ENCODE results near the gene PPM1H.
A peak's percentile ranks its signal among the peaks of the same experiment; 100 is the strongest.
"Not testable (repeated sequence)": the region's sequence is repeated elsewhere in the genome, so short reads cannot be mapped to it uniquely, and the experiment has no call there.

Gene PPM1H

DNA sequence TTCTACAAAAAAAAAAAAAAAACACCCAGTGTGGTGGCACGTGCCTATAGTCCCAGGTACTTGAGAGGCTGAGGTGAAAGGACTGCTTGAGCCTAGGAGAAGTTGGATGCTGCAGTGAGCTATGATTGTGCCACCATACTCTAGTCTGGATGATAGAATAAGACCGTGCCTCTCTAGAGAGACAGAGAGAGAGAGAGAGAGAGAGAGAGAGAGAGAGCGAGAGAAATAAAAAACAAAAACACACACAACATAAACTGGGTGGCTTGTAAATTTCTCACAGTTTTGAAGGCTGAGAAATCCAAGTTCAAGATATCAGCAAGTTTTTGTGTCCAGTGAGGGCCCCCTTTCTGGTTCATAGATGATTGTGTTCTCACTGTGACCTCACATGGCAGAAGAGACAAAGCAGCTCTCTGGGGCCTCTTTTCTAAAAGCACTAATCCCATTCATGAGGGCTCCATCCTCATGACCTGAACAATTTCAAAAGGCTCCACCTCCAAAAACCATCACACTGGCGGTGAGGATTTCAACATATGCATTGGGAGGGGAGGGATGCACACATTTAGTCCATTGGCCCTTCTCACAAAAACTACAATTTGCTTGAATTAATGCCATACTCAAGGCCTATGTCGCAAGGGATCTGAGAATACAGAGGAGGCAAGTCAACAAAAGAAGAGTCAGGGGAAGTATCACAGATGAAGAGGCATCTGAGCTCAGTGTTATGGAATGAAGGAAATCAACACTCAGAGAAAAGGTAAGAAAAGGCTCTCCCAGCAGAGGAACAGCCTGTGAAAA, 94.9 kb downstream of the PPM1H start:
- DNase-seq, result no peak

DNA sequence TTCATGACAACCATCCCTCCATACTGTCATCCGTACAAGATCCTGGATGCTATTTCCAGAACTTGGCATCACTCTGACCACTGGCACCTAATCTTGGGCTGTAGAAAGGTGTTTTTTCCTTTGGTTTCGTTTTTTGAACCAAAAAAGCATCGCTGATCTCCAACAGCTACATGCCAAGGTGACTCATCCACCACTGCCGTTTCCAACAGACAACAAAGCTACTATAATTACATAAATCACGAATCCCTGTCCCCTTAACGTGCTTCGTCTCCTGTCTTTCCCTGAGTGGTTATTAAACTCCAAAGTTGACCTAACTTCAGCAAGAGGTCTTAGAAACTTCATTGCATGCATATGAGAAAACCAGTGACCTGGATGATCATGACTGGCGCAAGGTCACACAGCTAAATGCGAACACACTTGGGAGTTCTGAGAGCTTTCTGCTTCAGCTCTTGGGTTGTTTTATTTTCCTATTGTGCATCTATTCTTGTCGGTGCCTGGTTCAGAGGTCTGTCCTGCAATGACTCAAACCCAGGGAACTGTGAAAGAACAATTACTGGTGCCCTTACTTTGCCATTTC, 99.9 kb downstream of the PPM1H start:
- no peak for DNase-seq

DNA sequence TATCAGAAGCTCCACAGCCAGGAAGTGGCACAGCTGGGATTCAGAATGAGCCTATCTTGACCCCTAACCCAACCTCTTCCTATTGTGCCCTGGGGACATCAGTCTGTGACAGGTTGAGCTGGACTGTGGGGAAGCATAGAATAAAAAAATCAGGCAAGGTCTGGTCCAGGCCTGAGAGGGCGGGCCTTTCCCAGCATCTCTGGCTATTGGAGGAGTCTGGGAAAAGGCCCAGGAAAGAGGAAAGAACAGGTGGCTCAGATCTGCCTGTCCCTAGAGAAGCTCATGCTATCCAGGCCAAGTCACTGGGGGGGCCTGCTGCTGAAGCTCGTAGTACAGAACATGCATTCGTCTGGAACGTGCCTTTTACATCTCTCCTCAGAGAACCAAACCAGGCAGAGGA, 100.5 kb downstream of the PPM1H start:
- peak in 1 of 56 donors; percentile 15 for DNase-seq

DNA sequence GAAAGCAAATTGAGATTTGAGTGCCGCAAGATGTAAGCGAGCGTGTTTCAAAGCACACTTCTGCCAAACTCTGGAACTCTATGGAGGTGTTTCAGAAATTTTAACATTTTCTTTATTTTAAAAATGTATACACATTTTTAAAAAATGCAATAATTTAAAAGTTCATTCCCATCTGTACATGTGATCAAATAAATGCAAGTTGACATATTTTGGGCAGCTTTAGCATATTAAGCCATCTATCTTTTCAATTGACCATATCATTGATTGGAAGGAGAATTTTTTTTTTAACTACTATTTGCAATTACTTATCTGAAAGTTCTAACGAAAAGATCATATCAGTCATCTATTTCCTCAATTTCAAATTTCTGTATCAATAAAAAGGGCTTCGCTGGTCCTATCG, 101.3 kb downstream of the PPM1H start:
- no peak for DNase-seq

DNA sequence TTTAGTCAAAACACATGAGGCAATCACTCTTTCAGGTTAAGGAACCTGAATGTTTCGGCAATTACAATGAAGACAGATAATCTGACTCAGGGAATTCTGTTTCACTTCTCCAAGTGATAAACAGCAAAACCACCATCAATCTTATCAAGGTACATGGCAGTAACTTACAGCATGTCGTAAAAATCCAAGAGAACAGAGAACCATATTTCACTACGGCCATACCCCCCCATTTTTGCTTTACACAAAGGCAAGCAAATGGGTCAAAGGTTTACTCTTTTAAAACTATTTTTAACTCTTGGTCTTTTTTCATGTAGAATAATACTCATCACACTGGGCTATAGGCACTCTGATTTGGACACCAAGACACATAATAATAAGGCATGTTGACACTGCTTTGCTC, 102.4 kb downstream of the PPM1H start:
- DNase-seq, result no peak

DNA sequence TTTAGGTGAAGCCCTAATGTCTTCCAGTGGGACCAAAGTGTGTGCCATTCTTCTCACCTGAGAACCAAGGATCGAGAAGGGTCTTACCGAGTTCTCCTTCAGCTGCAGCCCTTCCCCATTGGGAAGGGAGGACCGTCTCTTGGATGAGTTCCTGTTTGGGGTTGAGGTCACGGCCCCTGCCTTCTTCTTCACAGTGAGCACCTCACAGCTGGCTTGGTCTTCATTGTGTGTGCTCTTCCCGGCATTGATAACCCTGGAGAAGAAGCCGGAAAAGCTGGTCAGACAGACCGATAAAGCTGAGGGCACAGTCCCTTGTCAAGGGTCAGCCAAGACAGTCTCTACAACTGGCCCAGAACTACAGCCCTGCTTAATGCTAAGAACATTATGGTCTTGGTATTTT, 102.9 kb downstream of the PPM1H start:
- no peak for DNase-seq

DNA sequence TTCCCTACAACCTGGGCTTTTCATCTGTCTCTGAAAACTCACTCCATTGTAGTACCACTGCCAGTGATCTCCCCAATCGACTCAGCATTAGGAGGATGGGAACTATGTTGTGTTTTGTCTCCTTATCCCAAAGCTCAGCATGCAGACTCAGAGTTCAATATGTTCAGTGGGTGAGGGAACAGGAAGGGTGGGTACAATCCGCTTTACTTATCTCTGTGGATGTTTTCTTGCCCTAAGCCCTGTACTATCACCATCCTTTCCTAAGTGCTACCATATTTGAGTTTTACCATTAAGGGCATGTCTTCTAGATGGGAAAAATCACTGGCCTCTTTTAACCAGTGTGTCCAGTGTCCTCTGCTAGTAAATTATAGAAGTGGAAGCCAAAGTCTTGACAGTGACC, 107.1 kb downstream of the PPM1H start:
- no peak for DNase-seq

DNA sequence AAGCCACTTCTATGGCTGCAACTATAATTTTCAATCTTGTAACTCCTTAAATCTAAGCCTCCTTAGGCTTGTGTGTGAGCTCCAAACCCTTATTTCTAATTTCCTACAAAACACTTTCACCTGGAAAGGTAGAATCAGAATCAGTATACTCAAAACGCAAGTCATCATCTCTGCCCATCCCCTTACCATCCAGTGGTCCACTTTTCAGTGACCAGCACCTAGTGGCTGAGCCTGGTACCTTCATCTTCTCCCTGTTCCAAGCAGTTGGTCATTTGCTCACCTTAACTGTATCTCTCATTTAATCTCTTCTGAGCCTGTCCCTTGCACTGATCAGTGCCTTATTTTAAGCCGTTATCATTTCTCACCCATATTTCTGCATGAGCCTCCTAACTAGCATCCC, 107.9 kb downstream of the PPM1H start:
- DNase-seq, result no peak

DNA sequence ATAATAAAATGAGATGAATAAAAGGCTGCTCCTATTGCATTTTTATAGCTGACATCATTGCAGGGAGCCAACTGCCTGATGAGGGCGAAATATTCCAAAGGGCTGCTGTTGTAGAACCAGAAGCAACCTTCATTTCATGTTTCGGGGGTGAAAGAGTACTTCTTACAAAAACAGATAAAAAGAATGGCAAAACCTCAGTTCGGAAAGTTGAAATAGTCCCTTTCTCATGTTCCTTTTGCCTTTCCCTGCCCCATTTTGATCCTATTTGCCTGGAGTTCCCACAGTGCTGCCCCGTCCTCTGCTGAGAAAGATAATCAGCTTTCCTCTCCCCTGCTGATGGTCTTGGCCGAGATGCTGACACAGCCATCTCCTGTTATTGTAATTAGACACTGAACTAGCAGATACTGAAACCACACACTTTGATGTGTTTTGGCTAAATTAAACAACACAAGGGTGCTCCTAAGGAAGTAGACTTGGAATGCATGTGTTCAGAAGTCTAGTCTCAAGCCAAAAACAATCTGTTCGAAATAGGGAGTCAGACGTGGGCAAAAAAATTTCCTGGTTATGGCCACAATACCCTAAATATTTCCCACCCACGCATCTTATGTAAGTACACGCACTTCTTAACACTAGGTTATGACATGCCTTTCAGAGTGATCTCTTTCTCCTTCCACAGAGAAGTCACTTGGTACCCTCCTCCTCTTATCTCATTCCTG, 117.2 kb downstream of the PPM1H start:
- peak in 25 of 56 donors; percentile 8 to 70 (median 26) for DNase-seq

DNA sequence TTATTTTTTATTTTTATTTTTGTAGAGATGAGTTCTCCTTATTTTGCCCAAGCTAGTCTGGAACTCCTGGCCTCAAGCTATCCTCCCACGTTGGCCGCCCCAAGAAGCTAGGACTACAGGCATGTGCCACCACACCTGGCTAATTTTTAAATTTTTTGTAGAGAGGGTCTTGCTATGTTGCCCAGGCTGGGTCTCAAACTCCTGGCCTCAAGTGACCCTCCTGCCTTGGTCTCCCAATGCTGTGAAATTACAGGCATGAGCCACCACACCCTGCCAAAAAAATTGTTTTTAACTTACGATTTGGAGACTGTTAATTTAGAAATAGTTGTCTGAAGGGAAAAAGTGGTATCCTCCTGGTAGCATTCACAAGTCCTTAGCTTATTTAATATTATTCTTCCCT, 120.7 kb downstream of the PPM1H start:
- no peak for DNase-seq

DNA sequence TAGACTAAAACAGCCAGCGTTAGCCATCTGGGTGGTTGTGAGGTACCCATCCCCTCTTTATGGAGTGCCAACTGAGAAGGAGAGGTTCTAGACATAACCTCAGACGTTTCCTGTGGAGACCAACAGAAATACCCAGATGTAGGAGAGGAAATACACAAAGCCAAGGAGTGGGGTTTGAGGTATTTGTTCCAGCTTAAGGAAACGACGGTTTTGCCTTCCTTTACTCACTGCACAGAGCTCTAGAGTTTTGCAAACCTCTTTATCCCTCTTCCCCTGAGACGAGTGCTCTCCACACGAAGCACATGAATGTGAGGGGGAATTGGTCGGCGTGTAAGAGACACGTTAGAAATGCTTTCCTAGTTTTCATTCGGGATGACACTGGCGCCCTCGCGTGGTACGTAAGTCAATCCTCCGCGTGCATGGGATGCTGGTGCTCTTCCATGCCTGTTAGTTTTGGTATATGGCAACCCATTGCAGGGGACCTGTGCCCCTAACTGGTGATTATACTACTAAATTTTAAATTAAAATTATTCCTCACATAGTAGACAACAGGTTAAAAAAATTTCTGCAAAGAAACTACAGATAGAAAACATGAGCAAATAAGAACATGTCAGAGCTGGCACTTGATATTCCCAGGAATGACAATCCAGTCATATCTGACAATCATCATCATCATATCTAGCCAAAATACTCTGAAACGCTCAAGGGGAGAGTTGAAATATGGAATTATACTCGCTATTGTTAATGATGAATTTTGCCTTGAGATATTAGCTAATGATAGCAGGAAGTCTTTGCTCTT, 121.7 kb downstream of the PPM1H start:
- DNase-seq, result peak in 33 of 56 donors; percentile 13 to 83 (median 45)

DNA sequence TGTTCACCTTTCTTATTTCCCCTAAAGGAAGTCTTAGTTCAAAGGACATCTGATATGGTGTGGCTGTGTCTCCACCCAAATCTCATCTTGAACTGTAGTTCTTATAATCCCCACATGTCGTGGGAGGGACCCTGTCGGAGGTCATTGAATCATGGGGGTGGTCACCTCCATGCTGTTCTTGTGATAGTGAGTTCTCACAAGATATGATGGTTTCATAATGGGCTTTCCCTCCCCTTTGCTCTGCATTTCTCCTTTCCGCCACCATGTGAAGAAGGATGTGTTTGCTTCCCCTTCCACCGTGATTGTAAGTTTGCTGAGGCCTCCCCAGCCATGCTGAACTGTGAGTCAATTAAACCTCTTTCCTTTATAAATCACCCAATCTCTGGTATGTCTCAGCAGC, 123.5 kb downstream of the PPM1H start:
- not testable (repeated sequence) for DNase-seq

DNA sequence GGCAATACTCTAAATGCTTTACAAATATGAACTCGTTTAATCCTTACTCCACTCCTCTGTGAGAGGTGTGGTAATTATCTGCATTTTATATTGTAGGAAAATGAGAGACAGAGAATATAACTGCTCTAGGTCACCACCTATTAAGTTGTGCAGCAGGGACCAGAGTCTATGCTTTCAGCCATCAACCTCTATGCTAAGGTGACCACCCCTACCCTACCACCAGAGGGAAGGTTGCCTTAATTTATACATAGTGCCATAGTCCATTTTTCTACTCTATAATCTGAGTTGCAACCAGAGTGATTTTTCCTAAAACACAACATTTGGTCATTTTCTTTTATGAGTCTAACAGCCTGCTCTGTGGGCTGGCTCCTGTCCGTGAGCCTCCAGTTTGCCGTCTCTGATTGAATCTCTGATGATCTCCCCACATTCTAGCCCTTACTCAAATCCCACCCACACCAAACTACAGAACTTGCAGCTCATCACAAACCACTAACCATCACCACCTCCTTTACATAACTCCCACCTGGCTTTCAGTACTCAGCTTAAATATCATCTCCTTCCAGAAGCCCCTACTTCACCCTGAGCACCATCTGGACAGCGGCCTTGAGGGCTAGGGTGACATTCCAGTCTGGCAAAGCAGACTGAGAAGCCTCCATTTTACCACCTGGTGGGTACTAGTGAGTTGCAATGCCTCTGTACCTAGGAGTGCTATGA, 126.6 kb downstream of the PPM1H start:
- DNase-seq, result no peak

DNA sequence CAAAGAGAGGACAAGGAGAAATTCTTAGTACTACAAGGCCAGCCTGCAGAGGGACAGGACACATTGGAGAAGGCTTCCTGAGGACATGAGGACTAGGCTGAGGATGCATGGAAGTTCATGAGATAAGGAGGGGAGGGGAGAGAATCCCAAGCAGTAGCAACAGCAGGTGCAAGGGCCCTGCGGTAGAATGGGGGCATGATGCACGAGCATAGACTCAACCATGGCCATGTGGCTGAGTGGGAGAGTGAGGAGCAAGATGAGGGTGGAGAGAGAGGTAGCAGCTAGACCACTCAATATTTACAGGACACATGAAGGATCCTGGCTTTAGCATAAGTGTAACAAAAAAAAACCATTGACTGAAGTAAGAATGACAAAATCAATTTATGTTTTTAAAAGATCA, 128.1 kb downstream of the PPM1H start:
- DNase-seq, result no peak

DNA sequence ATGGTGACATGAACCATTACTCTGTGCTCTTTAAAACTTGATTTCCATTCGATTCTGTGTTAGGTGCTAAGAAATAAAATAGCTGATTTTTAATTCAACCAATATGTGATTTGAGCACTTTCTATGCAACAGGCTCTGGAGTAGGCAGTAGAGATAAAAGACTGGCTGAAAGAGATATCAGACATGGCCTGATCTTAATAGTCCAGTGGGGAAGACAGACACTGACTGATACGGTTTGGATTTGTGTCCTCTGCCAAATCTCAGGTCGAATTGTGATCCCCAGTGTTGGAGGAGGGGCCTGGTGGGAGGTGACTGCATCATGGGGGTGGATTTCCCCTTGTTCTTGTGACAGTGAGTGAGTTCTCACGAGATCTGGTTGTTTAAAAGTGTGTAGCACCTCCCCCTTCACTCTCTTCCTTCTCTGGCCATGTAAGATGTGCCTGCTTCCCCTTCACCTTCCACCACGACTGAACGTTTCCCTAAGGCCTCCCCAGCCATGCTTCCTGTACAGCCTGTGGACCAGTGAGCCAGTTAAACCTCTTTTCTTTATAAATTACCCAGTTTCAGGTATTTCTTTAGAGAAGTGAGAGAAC, 128.6 kb downstream of the PPM1H start:
- DNase-seq, result no peak

DNA sequence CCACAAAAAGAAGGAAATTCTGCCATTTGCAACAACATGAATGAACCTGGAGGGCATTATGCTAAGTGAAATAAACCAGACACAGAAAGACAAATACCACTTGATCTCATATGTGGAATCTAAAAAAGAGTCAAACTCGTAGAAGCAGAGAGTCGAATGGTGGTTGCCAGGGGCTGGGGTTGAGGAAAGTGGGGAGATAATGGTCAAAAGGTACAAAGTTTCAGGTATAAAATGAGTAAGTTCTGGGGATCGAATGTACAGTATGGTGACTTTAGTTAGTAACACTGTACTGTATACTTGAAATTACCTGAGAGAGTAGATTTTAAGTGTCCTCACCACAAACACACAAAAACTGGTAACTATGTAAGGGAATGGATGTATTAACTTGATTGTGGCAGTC, 129.4 kb downstream of the PPM1H start:
- DNase-seq, result no peak

DNA sequence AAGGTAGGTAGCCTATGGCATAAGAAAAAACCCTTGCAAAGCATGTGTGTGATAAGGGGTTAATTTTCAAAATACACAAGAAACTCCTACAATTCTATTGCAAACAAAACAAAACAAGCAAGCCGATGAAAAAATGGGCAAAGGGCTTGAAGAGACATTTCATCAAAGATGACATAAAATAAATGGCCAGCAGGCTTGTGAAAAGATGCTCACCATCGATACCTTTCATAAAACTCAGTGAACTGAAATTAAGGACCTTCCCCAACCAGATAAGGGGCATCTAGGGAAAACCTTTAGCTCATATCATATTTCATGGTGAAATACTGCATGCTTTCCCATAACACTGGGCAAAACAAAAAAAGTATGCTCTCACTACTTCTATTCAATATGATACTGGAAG, 131.2 kb downstream of the PPM1H start:
- no peak for DNase-seq

DNA sequence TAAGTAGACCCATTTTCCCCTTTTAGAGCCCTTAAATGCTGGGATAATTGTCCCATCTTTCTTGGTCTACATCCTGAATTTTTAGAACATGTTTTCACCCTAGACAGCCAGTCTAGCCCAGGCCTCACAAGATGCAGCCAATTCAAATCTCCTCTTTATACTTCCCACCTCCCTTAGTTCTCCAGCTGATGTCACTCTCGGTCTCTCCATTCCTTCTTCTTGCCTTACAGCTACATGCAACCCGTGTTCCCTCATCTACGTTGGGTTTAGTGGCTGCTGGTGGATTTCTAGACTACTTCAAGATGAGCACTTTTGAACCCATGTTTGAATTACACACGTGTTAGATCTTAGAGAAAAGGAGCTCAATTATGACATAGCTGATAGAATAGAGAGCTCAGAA, 132.0 kb downstream of the PPM1H start:
- peak in 1 of 56 donors; percentile 25 for DNase-seq

DNA sequence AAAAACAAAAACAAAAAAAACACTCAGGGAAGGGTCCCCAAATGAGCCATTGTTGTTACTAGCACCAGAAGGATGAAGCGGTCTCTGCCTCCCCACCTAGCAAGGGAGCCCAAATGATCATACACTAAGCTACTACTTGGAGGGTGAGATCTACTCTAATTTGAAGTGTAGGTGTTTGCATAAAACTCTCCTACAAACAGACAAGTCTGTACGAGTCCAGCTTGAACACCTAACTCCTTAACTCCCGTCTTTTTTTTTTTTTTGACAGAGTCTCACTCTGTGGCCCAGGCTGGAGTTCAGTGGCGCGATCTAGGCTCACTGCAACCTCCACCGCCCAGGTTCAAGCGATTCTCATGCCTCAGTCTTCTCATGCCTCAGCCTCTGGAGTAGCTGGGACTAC, 132.6 kb downstream of the PPM1H start:
- no peak for DNase-seq

DNA sequence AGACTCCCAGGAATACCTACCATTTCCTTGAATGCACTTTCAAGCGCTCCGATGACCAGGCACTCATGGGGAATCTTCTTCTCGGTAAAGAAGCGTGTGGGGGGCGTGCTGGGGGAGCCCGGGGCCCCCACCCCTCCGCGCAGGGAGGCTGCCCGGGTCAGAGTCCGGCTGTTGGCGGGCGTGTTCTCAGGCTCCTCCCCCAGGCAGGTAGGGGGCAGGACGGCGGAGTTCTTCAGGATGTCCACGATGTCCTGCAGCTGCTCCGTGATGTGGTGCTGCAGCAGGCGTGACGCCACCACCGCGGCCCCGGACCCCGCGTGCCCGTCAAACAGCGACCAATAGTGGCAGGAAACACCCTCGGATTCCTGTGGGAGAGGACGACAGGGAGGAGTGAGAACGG, 133.2 kb downstream of the PPM1H start:
- no peak for DNase-seq
